SK-N-MC (cell line): ENCODE measurements around the gene CPLX1.
"Not testable (repeated sequence)": the region's sequence is repeated elsewhere in the genome, so short reads cannot be mapped to it uniquely, and the experiment has no call there.

Experiments used
- DNase-seq: peaks from one replicate; pipeline ENCODE4 v3.0.0-alpha.2; 2011; ENCODE audit warnings: low read depth, low spot score
- H3K27ac ChIP-seq: fragments of 200-600 bp; sonication (generic); 2 replicates; pipeline ENCODE4 v1.5.1; 2016; ENCODE audit warnings: mixed run types
- H3K36me3 ChIP-seq: fragments of 200-600 bp; sonication (generic); 2 replicates; pipeline ENCODE4 v1.6.1; 2017; ENCODE audit warnings: antibody characterized with exemption, low read length, mixed read lengths; ENCODE audit not compliant: insufficient read depth
- H3K4me3 ChIP-seq: fragments of 200-600 bp; sonication (generic); 2 replicates; pipeline ENCODE4 v1.5.1; 2016
- H3K9ac ChIP-seq: fragments of 200-600 bp; sonication (generic); 2 replicates; pipeline ENCODE4 v1.8.0; 2017; ENCODE audit warnings: mixed run types, mixed read lengths; ENCODE audit not compliant: insufficient read length
- H3K9me3 ChIP-seq: fragments of 200-600 bp; sonication (generic); 2 replicates; pipeline ENCODE4 v1.6.1; 2017; ENCODE audit warnings: low read depth, mild to moderate bottlenecking, antibody characterized with exemption, low read length, moderate library complexity, mixed read lengths
- EZH2 ChIP-seq: fragments of 200-600 bp; sonication (generic); IDR thresholded peaks from one replicate; pipeline ENCODE4 v1.6.1; 2017; ENCODE audit warnings: antibody characterized with exemption
- FOXP2 ChIP-seq: optimal IDR thresholded peaks from 2 replicates; pipeline ENCODE3; 2011; ENCODE audit warnings: mild to moderate bottlenecking, moderate library complexity; ENCODE audit not compliant: insufficient read depth; ENCODE audit errors: extremely low read length, control extremely low read depth
- POLR2AphosphoS5 ChIP-seq: IDR thresholded peaks from 2 replicates; pipeline ENCODE4 v1.6.1; 2012; ENCODE audit warnings: mild to moderate bottlenecking, low read depth, low read length, borderline replicate concordance

CPLX1 gene

DNA sequence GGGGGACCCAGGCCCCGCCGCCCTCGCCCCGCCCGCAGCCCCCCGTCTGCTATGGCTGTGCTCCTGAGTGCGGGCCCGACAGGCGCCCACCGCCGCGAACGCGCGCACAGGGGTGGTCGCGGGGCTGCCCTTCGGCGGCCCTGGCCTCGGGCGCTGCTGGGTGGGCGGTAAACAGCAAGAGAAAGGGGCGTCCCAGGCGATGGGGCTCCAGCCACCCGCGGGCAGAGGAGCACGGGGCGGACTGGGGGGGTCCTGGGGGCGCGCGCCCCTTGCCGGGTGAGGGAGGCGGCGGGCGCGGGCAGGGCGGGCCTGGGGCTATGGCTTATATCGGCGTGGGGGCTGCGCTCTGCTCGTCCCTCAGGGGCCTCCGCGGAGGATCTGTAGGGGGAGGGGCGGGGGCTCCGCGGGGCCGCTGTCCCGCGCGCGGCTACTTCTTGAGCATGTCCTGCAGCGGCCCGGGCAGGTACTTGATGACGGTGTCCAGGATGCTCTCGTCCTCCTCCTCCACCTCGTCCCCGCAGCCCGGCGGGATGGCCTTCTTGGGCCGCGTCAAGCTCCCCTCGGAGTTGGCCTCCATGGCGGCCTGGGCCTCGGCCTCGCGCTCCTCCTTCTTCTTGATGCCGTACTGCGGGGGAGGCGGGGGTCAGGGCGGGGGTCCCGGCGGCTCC lies 39.7 kb downstream of the CPLX1 start:
- H3K36me3 ChIP-seq: no peaks in the 10 kb centered on the region
- TF ChIP-seq POLR2AphosphoS5: no peak
- TF ChIP-seq FOXP2: no peak
- no peak for TF ChIP-seq EZH2
- H3K27ac ChIP-seq: no peak overlapping the region
- H3K9me3 ChIP-seq: no peaks in the 10 kb centered on the region
- H3K4me3 ChIP-seq: no peak overlapping the region
- no peak overlapping the region for H3K9ac ChIP-seq
- no peak for DNase-seq

DNA sequence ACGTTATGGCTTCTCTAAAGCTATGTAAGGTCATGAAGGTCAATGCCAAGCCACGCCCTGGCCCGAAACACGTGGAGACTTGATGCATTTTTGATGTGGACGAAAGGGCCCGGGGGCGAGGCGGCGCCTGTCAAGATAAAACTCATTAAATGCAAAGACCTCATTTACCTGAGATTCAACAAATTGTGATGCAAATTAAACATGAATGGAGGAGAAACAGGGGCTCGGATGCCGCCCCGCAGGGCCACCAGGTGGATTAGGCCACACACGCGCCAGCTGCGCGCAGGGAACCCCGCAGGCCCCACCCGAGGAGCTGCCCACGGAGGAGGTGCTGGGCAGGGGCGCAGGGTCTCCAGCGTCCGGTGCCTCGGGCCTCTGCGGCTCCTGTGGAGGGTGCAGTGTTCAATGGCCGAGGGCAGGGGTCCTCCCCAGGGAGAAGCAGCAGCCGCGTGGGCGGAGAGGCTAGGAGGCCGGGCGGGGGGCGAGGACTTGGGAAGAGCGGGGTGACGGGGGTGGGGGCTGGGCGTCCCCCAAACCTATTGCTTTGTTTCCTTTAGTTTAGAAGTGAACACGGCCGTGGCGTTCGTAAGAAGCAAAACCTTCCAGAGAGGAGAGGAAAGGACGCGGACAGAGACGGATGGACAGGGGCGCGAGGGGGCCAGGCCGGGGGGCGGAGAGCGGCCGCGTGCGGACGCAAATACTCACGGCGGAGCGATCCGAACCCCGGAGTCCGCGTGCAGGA lies 40.4 kb downstream of the CPLX1 start:
- H3K4me3 ChIP-seq: no peak overlapping the region
- no peak overlapping the region for H3K9ac ChIP-seq
- TF ChIP-seq POLR2AphosphoS5 (no peak), EZH2 (no peak), FOXP2 (no peak)
- no peak for DNase-seq
- peaks cover 3% of the 10 kb centered on the region for H3K36me3 ChIP-seq
- no peak overlapping the region for H3K27ac ChIP-seq
- H3K9me3 ChIP-seq: no peaks in the 10 kb centered on the region

DNA sequence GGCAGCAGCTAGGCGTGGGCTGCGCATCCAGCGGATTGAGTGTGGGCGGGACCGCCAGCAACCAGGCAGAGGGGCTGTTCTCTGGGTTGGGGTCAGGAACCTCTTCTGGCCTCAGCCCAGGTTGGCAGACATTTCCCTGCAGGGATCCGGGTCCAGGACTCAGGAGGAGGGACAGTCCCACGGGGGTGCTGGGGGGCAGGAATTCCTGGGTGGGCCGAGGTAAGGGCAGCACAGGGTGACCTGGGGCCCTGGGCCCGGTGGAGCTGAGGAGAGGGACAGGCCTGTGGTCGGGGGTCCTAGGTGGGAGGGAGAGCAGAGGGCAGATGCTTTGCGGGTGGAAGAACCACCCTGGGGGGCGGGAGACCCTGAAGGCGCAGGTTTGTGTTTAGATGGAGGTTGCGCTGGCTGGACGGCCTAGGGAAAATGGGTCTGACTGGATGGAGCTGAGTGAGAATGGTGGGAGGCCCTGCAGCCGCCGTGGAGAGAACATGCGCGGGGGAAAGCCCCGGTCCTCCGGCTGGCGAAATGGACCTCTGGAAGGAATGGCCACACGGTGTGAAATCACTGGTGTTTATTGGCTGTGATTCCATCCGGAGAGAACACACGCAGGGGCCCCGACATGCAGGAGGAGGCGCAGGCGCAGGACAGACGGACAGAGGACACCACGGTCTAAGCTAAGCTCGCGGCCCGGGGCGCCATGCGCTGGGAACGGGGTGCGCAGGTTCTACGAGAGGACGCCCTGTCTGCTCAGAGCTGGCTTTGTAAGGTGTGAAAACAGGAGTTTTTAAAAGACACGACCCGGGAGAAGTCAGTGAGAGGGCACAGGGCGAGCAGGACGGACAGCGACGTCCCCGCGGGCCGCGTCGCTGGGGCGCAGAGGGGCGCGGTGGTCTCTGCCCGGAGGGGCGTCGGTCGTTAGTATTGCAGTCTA lies 41.3 kb downstream of the CPLX1 start:
- TF ChIP-seq FOXP2: no peak
- TF ChIP-seq EZH2: no peak
- TF ChIP-seq POLR2AphosphoS5: no peak
- DNase-seq: no peak
- Histone ChIP-seq H3K4me3 (no peak overlapping the region), H3K9ac (no peak overlapping the region), H3K36me3 (peaks cover 11% of the 10 kb centered on the region), H3K9me3 (no peaks in the 10 kb centered on the region), H3K27ac (no peak overlapping the region)

DNA sequence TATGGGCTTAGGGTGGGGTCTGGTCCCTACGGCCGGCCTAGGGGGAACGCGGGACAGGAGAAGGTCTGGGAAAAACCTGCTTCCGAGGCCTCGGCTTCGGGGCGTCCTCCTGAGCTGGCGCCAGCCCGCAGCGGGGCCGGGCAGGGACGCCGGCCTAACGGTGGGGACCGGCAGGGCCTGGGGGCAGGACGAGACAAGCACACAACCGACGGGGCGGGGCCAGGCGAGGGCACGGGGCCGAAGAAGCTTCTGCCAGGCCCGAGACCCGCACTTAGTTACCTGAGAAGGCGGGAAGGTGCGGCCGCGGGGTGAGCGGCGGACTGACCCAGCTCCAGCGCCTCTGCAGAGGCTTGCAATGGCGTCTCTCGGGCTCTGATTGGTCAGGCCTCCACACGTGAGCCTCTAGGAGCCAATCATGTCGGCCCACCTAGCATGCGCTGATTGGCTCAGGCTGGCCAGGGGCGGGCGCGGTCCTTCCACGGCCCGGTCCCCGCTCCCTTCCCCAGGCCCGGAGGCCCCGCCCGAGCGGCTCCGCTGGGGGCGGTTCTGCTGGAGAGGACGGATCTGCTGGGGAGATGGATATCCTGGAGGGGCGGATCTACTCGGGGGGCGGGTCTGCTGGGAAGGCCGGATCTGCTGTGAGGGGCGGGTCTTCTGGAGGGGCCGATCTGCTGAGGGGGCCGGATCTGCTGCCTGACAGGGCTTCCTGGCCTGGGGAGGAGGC lies 44.3 kb downstream of the CPLX1 start:
- peak overlapping the region; percentile 97 for H3K4me3 ChIP-seq
- H3K9me3 ChIP-seq: no peaks in the 10 kb centered on the region
- peak; percentile 92 for DNase-seq
- H3K36me3 ChIP-seq: peaks cover 35% of the 10 kb centered on the region
- TF ChIP-seq POLR2AphosphoS5: peak; percentile 94
- TF ChIP-seq EZH2: no peak
- H3K27ac ChIP-seq: peak overlapping the region; percentile 80
- H3K9ac ChIP-seq: peak overlapping the region; percentile 98

DNA sequence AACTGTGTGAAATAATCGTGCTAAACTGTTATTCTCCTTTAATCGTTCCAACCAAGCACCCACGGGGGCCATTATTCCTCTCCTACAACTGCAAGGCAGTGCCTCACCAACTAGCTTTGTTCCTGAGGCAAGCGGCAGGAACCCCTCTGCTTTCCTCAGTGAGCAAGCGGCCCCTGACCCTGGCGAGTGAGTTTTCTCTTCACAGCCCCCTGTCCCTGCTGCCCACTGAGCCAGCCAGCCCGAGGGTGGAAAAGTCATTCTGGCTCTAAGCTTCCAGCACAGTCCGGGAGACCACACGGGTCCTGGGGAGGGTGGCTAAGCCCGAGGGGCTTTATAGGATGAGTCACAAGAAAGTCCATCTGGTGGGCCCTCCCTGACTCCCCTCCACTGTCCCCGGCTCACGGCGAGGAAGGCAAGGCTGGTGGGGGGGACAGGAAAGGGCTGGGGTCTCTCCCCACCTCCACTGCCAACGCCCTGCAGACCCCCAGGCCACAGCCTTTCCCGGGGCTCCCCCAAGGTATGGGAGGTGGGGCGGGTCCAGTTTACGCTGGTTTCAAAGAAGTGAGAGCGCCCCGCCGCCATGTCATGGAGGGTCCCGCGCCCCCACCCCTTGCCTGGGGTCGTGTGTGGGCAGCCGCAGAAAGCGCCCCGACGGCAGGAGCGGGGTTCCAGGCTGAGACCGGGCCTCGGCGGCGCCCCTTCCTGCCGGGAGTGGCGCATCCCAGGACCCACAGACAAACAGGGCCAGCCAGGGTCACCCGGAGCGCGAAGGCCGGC lies 45.0 kb downstream of the CPLX1 start:
- TF ChIP-seq EZH2 (no peak), POLR2AphosphoS5 (no peak), FOXP2 (no peak)
- Histone ChIP-seq H3K4me3 (peak overlapping the region; percentile 97), H3K27ac (peak overlapping the region; percentile 80), H3K9me3 (no peaks in the 10 kb centered on the region), H3K9ac (peak overlapping the region; percentile 98), H3K36me3 (peaks cover 42% of the 10 kb centered on the region)
- no peak for DNase-seq

DNA sequence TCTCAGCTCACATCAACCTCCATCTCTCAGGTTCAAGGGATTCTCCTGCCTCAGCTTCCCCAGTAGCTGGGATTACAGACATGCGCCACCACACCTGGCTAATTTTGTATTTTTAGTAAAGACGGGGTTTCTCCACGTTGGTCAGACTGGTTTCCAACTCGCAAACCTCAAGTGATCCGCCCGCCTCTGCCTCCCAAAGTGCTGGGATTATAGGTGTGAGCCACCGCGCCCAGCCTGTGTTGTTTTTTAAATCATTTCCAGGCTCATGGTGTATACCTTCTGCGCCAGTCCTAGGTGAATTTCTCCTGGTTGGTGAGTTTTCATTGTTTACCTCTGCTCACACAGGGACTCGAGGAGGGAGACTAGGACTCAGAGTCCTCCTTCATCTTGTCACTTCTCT lies 45.7 kb downstream of the CPLX1 start:
- not testable (repeated sequence) for DNase-seq, H3K9me3 ChIP-seq
- H3K36me3 ChIP-seq: peaks cover 48% of the 10 kb centered on the region
- peak overlapping the region; percentile 80; the same call in 1 of the 2 replicates for H3K27ac ChIP-seq
- peak overlapping the region; percentile 97 for H3K4me3 ChIP-seq
- peak overlapping the region; percentile 98 for H3K9ac ChIP-seq

DNA sequence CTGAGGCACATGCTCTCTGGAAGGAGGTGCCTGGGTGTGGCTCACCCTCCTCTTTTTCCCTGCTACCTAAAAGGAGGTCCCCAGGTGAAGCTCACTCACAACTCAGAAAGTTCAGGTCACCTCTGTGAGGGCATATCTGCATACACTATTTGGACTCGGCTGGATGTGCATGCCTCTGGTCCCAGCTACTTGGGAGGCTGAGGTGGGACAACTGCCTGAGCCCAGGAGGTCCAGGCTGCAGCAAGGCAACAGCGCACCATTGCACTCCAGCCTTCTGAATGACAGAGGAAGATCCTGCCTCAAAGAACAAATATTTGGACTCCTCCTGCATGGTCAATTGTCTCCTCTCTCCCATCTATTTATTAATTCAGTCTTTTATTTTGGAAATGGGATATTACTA lies 46.4 kb downstream of the CPLX1 start:
- TF ChIP-seq EZH2 (no peak), POLR2AphosphoS5 (no peak), FOXP2 (no peak)
- Histone ChIP-seq H3K9me3 (no peaks in the 10 kb centered on the region), H3K36me3 (peaks cover 54% of the 10 kb centered on the region), H3K9ac (no peak overlapping the region), H3K4me3 (no peak overlapping the region), H3K27ac (no peak overlapping the region)
- DNase-seq: no peak
